AG04450 (cell line): ENCODE measurements around the gene BARX2. TPM values are rescaled to one million over a fixed set of nuclear protein-coding genes. Genes with fewer than 3 reads are reported as not detected.

Experiments used
- CTCF ChIA-PET: fragments of 300-600, 350-600 bp; formaldehyde crosslinking; extraction: SDS; loops from one replicate; lab custom pipeline; 2022; ENCODE audit warnings: antibody characterized with exemption, inconsistent platforms; lab: Charles Lee
- POLR2A ChIA-PET: fragments of 350-600 bp; formaldehyde crosslinking; extraction: SDS; loops from one replicate; lab custom pipeline; 2021; ENCODE audit warnings: antibody characterized with exemption, inconsistent platforms; lab: Yijun Ruan, JAX
- DNase-seq: peaks from one replicate; pipeline ENCODE4 v3.0.0-alpha.2; 2011; ENCODE audit warnings: low read depth, low spot score
- H3K27ac ChIP-seq: one replicate; pipeline ENCODE4 v1.5.1; 2012; ENCODE audit warnings: low read depth, low read length, control low read depth
- H3K27me3 ChIP-seq: one replicate; pipeline ENCODE4 v1.6.0; 2012; ENCODE audit warnings: low read length; ENCODE audit not compliant: control insufficient read depth, insufficient read depth
- H3K4me3 ChIP-seq: 2 replicates; pipeline ENCODE4 v1.5.1; 2011; ENCODE audit warnings: mild to moderate bottlenecking, low read depth, low read length, control low read depth
- H3K9me3 ChIP-seq: 2 replicates; pipeline ENCODE4 v1.5.1; 2012; ENCODE audit warnings: low read length; ENCODE audit not compliant: control insufficient read depth, insufficient read depth
- CTCF ChIP-seq: IDR thresholded peaks from 2 replicates; pipeline ENCODE4 v1.5.1; 2011; ENCODE audit warnings: low read depth, low read length, control low read depth, inconsistent platforms
- polyA plus RNA-seq: library from polyadenylated mRNA; depleted of rRNA; stranded (reverse); fragments of >200 nt; gene quantifications from 2 replicates; pipeline ENCODE4 v1.2.3, GENCODE V29; 2011

BARX2 gene
- polyA plus RNA-seq, 1 experiment, result not detected

DNA sequence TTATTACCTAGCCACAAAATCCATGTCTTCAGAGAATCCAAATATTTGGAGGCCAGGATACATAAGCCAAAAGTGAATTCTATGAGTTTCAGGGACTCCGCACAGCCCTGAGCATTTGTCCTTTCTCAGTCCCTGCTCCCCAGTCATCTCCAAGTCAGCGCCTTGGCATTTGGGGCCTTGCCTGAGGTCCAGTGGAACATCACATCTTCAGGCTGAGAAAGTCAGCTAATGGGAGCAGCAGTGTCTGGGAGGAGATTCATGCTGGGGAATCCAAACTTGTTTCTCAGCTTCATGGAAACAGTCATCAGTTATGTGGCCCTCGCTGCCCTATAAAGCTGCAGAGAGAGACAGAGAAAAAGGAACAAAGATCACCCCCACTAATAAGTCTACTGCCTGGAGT lies 70.9 kb downstream of the BARX2 start:
- peaks cover 9% of the 10 kb centered on the region for H3K9me3 ChIP-seq
- ChIA-PET CTCF (no interaction called here), POLR2A (no interaction called here)
- TF ChIP-seq CTCF, result no peak
- no peak overlapping the region for H3K4me3 ChIP-seq
- H3K27ac ChIP-seq, result no peak overlapping the region
- DNase-seq, result no peak
- H3K27me3 ChIP-seq, result no peaks in the 10 kb centered on the region

DNA sequence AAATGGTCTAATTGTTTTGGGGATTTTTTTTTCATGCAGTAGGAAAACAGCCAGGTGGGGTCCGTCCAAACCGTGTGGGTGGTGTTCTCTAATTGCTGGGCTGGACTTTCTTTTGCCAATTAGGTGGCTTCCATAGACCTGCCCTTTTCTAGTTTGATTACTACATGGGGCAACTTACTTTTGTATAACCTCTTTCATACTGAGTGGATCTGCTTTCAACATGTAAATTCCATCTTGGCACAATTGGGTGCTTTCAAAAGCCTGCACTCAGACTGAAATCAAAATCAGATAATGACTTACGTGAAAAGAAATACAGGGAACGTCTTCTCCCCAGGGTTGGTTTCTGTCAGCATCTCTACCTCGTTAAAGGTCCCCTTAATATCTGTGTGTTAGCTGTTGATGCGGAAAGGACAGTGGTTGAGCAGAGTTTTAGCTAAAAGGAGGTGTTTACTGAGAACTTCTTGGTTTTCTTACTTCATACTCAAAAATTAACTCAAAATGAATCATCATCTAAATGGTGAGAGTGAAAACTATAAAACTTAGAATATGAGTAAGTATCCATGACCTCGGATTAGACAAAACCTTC lies 72.1 kb downstream of the BARX2 start:
- Histone ChIP-seq H3K4me3 (no peak overlapping the region), H3K27ac (no peak overlapping the region), H3K9me3 (peaks cover 9% of the 10 kb centered on the region), H3K27me3 (no peaks in the 10 kb centered on the region)
- no peak for TF ChIP-seq CTCF
- DNase-seq, result no peak
- CTCF ChIA-PET, result interaction anchor here (0.6 kb wide), 1 partner anchor 729 kb away, joined by 3 read pairs; no protein-coding TSS in a partner anchor
- POLR2A ChIA-PET, result no interaction called here

- Histone ChIP-seq H3K27me3 (no peaks in the 10 kb centered on the region), H3K4me3 (no peak overlapping the region), H3K9me3 (peaks cover 6% of the 10 kb centered on the region; the same call in 1 of the 2 replicates), H3K27ac (no peak overlapping the region)
- ChIA-PET POLR2A (no interaction called here), CTCF (no interaction called here)
- TF ChIP-seq CTCF, result no peak
- DNase-seq, result no peak
Observed at GRCh38 chr11:129451524-129451923, 75.9 kb downstream of the BARX2 start.

DNA sequence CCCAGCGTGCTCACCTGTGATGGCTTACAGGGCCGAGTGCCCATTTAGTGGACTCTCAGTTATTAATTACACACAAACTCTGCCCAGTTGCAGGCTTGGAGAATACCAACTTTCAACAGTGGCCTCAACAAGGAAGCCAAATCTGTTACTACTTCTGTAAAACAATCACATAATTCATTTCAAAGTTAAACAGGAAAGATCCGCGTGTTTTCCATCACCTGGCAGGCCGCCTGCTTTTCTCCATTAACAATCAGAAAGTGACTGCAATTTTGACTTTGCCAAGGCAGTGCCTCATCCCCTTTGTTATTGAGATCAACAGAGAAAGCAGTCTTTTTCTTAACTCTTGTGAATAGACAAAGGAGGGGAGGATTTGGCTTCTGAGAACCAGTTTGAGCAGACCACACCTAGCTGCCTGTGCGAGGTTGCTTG lies 77.7 kb downstream of the BARX2 start:
- ChIA-PET POLR2A (no interaction called here), CTCF (no interaction called here)
- H3K27me3 ChIP-seq, result no peaks in the 10 kb centered on the region
- no peak overlapping the region for H3K27ac ChIP-seq
- no peak for DNase-seq
- H3K4me3 ChIP-seq, result no peak overlapping the region
- H3K9me3 ChIP-seq, result peaks cover 6% of the 10 kb centered on the region; the same call in 1 of the 2 replicates
- no peak for TF ChIP-seq CTCF

DNA sequence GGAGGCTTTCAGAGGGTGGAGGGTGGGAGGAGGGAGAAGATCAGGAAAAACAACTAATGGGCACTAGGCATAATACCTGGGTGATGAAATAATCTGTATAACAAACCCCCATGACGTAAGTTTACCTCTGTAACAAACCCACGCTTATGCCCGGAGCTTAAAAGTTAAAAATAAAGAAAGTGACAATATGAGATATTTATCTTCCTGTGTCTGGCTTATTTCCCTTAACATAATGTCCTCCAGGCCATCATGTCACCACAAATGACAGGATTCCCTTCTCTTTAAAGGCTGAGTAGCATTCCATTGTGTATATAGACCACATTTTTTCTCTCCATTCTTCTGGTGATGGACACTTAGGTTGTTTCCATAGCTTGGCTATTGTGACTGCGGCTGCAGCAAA lies 79.5 kb downstream of the BARX2 start:
- no peak for TF ChIP-seq CTCF
- Histone ChIP-seq H3K9me3 (peaks cover 6% of the 10 kb centered on the region), H3K4me3 (no peak overlapping the region), H3K27me3 (no peaks in the 10 kb centered on the region), H3K27ac (no peak overlapping the region)
- ChIA-PET POLR2A (no interaction called here), CTCF (no interaction called here)
- DNase-seq, result no peak
